SJCRH30 (cell line): ENCODE results near the gene B4GALT3. TPM values are rescaled to one million over a fixed set of nuclear protein-coding genes. Genes with fewer than 3 reads are reported as not detected.

ENCODE experiments used
- total RNA-seq: library from RNA; depleted of rRNA; stranded (reverse); fragments of >200 nt; shearing (Covaris generic); gene quantifications from 2 replicates; pipeline ENCODE4 v1.2.3, GENCODE V29; 2014; rRNA removed

Gene B4GALT3
- total RNA-seq, 1 experiment from 2014 or later, result 31.4 TPM

Other genes with a start within 250 kb of the B4GALT3 start
- not detected in 2 replicates for gene ITLN2, start 222.7 kb downstream of the B4GALT3 start, total RNA-seq
- gene F11R, start 156.4 kb downstream of the B4GALT3 start, total RNA-seq, result not detected in 2 replicates
- not detected in 2 replicates for gene TSTD1, start 138.5 kb downstream of the B4GALT3 start, total RNA-seq
- 65.6 and 66.4 TPM in 2 replicates for gene USF1, start 131.5 kb downstream of the B4GALT3 start, total RNA-seq
- 0.12 and 0.23 TPM in 2 replicates for gene ARHGAP30, start 107.6 kb downstream of the B4GALT3 start, total RNA-seq
- 0.04 TPM in 1 of 2 replicates, not detected in the other for gene NECTIN4, start 87.9 kb downstream of the B4GALT3 start, total RNA-seq
- not detected in 2 replicates for gene KLHDC9, start 79.1 kb downstream of the B4GALT3 start, total RNA-seq
- 78.2 and 78.5 TPM in 2 replicates for gene PFDN2, start 59.5 kb downstream of the B4GALT3 start, total RNA-seq
- 12.8 and 17.2 TPM in 2 replicates for gene NIT1, start 59.4 kb downstream of the B4GALT3 start, total RNA-seq
- 19.4 and 24.1 TPM in 2 replicates for gene DEDD, start 44.8 kb downstream of the B4GALT3 start, total RNA-seq
- gene UFC1, start 23.5 kb downstream of the B4GALT3 start, total RNA-seq, result 51.6 and 53.0 TPM in 2 replicates
- gene USP21, start 18.0 kb downstream of the B4GALT3 start, total RNA-seq, result 16.0 and 17.6 TPM in 2 replicates
- gene PPOX, start 11.1 kb downstream of the B4GALT3 start, total RNA-seq, result 11.1 and 13.5 TPM in 2 replicates
- 9.6 and 11.0 TPM in 2 replicates for gene ADAMTS4, start 21.5 kb upstream of the B4GALT3 start, total RNA-seq
- 60.3 and 60.5 TPM in 2 replicates for gene NDUFS2, start 24.9 kb upstream of the B4GALT3 start, total RNA-seq
- gene FCER1G, start 37.8 kb upstream of the B4GALT3 start, total RNA-seq, result 0.28 and 0.30 TPM in 2 replicates
- gene APOA2, start 46.1 kb upstream of the B4GALT3 start, total RNA-seq, result not detected in 2 replicates
- 8.0 and 8.9 TPM in 2 replicates for gene TOMM40L, start 48.6 kb upstream of the B4GALT3 start, total RNA-seq
- gene NR1I3, start 60.7 kb upstream of the B4GALT3 start, total RNA-seq, result not detected in 2 replicates
- 0.28 TPM in 1 of 2 replicates, not detected in the other for gene PCP4L1, start 81.2 kb upstream of the B4GALT3 start, total RNA-seq
- 0.71 and 1.1 TPM in 2 replicates for gene MPZ, start 132.5 kb upstream of the B4GALT3 start, total RNA-seq
- gene SDHC, start 136.9 kb upstream of the B4GALT3 start, total RNA-seq, result 53.8 and 61.8 TPM in 2 replicates
- not detected in 2 replicates for gene CFAP126, start 190.4 kb upstream of the B4GALT3 start, total RNA-seq